C4-2B (cell line): ENCODE results near the gene PDRG1.

Source experiments
- ZFX ChIP-seq: fragments of 450-650 bp; IDR thresholded peaks from 2 replicates; pipeline ENCODE4 v1.6.1; 2017
- TF ChIP-seq, protein P1 (sequence below): fragments of 450-650 bp; conservative IDR thresholded peaks from 2 replicates; pipeline ENCODE4 v1.5.1; 2017; ENCODE audit warnings: mild to moderate bottlenecking

DNA sequence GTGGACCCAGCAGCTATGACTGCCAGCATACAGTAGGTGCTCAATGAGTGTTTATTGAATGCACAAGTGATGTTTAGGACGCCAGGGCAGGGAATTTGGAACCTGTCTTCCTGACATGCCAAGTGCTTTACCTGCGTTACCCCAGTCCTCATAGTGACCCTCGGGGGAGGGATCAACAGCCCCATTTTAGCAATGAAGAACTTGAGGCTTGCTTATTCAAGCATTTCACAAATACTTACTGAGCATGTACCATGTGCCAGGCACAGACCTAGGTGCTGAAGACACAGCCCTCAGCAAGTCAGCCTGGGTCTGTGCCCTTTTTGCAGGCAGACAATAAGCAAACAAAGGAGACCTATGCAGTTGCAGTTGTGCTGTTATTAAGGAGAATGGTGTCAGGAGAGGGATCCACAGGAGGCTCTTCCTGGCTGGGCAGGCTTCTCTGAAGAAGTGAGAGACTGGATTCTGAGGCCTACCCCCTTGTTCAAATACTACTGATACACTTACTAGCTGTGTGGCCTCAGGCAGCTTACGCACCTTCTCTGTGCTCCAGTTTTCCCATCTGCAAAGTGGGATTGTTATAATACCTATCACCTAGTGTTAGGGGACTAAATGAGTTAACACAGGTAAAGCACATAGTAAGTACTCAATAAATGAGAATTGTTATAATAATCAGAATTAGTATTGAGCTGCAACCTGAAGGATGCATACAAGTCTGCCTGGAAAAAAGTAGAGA, 41.6 kb downstream of the PDRG1 start:
- TF ChIP-seq, protein P1, sequence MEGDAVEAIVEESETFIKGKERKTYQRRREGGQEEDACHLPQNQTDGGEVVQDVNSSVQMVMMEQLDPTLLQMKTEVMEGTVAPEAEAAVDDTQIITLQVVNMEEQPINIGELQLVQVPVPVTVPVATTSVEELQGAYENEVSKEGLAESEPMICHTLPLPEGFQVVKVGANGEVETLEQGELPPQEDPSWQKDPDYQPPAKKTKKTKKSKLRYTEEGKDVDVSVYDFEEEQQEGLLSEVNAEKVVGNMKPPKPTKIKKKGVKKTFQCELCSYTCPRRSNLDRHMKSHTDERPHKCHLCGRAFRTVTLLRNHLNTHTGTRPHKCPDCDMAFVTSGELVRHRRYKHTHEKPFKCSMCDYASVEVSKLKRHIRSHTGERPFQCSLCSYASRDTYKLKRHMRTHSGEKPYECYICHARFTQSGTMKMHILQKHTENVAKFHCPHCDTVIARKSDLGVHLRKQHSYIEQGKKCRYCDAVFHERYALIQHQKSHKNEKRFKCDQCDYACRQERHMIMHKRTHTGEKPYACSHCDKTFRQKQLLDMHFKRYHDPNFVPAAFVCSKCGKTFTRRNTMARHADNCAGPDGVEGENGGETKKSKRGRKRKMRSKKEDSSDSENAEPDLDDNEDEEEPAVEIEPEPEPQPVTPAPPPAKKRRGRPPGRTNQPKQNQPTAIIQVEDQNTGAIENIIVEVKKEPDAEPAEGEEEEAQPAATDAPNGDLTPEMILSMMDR: no peak
- TF ChIP-seq ZFX: no peak
